Measurements from ENCODE around the gene ALDH5A1. TPM values are rescaled to one million over a fixed set of nuclear protein-coding genes. Genes with fewer than 3 reads are reported as not detected.

Gene ALDH5A1
- total RNA-seq (2022; extraction: Qiagen RNA extraction): 6.4 to 8.6 TPM (median 7.4 TPM) in 5 replicates

DNA sequence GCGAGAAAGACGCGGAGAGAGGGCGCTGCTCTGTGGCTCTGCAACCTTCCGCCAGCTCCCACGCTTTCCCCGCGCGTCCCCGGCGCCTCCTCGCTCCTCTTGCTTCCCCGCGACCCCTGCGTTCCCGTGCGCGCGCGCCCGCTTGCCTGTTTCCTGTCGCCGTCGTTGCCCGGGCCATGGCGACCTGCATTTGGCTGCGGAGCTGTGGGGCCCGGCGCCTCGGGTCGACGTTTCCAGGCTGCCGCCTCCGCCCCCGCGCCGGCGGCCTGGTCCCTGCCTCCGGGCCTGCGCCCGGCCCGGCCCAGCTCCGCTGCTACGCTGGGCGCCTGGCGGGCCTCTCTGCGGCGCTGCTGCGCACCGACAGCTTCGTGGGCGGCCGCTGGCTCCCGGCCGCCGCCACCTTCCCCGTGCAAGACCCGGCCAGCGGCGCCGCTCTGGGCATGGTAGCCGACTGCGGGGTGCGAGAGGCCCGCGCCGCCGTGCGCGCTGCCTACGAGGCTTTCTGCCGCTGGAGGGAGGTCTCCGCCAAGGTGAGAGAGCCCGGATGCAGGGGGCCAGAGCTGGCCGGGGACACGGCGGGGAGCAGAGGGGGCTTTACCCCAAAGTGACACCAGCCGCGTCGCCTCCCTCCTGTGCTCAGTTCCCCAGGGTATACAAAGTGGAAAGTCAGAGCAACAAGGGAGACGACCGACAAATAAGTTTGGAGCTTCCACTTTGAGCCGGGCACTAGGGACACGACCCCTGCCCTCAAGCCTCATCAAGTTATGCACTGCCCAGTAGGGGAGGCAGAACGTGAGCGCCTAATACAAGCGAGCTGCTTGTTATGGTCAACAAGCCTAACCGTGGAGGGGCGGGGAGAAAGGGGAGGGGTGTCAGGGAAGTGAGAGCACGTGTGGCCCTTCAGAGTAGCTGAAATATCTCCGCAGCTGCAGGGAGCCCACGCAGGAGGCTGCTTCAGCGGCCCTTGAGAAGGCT, at the start of gene ALDH5A1:
TSS of gene ALDH5A1 (plus strand) at position 149 of the 975 bp plus-strand sequence. CDS start at position 177, 28 bp downstream.

DNA sequence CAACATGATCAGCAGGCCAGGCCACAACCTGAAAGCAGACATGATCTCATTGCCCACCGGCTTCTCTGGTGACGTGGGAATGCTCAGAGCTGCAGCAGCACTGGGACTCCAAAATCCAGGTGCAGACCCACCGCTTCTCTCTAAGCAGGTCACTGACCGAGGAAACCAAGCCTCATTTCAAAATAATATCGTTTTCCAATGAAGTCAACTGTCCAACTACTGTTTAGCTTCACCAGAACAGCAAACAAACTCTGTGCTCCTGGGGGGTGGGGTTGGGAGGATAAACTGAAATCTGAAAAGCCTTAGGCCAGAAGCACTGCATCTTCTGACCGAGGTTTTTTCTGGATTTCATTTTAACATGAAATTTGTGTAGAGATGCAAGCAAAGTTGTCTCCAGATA, 5.3 kb upstream of the ALDH5A1 start, which contains the start of gene GPLD1:
TSS of gene GPLD1 (minus strand) at position 109 of the 400 bp plus-strand sequence. CDS start at position 42, 67 bp downstream.

Other genes with a start within 250 kb of the ALDH5A1 start
- 2.4 to 3.2 TPM (median 2.7 TPM) in 5 replicates for gene DCDC2, start 136.9 kb upstream of the ALDH5A1 start, total RNA-seq (2022; extraction: Qiagen RNA extraction)
- gene MRS2, start 92.0 kb upstream of the ALDH5A1 start, total RNA-seq (2022; extraction: Qiagen RNA extraction): 19.3 to 22.1 TPM (median 20.4 TPM) in 5 replicates
- 0.45 to 1.4 TPM (median 1.3 TPM) in 5 replicates for gene GPLD1, start 5.4 kb upstream of the ALDH5A1 start, total RNA-seq (2022; extraction: Qiagen RNA extraction)
- 1.6 to 2.0 TPM (median 1.9 TPM) in 5 replicates for gene KIAA0319, start 151.2 kb downstream of the ALDH5A1 start, total RNA-seq (2022; extraction: Qiagen RNA extraction)
- 26.1 to 33.2 TPM (median 29.8 TPM) in 5 replicates for gene TDP2, start 171.9 kb downstream of the ALDH5A1 start, total RNA-seq (2022; extraction: Qiagen RNA extraction)
- 19.3 to 32.2 TPM (median 26.1 TPM) in 5 replicates for gene ACOT13, start 172.1 kb downstream of the ALDH5A1 start, total RNA-seq (2022; extraction: Qiagen RNA extraction)
- gene C6orf62, start 224.2 kb downstream of the ALDH5A1 start, total RNA-seq (2022; extraction: Qiagen RNA extraction): 51.4 to 60.7 TPM (median 58.5 TPM) in 5 replicates